Stimulated activated CD8-positive, alpha-beta memory T cell treated with anti-CD3 and anti-CD28 coated beads, Interleukin-4, amount 100 ng/mL, for 4 hours (primary cell): ENCODE data around the gene SEMA7A.
"Not testable (repeated sequence)": the region's sequence is repeated elsewhere in the genome, so short reads cannot be mapped to it uniquely, and the experiment has no call there.

ENCODE experiments used
- DNase-seq, 2 donors: peaks; one replicate each; pipeline ENCODE4 v3.0.0-alpha.2; 2020; ENCODE audit warnings: low read depth in 2 of 2, low spot score in 1 of 2

SEMA7A gene

GRCh38 chr15:74376226-74376625 lies 57.5 kb downstream of the SEMA7A start:
- DNase-seq = no peak

DNA sequence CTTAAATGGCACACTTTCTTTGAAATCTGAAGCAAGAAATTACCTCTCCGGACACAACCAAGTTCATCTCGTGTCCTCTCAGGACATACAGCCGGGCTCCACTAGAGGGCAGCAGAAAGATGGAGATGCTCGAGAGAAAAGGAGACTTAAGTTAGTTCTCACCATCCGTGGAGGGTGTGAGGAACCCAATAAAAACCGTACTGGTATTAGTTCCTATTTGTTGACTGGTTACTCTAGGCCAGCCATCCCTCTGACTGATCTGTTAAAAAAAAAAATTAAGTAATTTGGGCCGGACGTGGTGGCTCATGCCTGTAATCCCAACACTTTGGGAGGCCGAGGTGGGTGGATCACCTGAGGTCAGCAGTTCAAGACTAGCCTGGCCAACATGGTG lies 58.5 kb downstream of the SEMA7A start:
- peak; percentile 68 to 76 for DNase-seq

DNA sequence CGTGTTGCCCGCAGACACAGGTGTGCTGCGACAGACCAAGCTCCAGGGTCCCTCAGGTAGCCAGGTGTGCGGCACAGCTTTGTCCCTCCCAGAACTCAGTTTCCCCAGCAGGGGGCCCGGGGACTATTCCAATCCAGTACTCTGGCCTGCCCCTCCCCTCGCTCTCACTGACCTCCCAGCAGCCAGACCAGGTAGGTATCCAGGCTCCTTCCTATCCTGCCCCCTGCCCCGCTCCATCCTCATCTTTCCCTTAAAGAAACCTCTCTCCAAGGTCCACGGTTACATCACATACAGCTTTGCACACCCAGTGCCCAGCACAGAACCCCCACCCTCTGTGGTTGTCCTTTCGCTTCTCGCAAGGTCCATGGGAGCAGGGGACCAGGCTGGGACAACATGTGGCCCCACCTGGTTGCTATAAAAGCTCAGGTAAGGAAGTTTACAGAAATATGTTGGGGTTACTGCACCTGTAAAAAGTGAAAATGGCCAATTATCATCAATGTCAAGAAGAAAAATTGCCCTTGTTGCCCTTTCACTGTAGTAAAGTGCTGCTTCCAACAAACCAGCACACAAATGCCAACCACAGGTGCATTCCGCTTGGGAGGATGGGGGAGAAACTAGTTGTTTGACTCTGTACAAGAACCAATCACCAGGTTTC lies 59.0 kb downstream of the SEMA7A start:
- DNase-seq = no peak

DNA sequence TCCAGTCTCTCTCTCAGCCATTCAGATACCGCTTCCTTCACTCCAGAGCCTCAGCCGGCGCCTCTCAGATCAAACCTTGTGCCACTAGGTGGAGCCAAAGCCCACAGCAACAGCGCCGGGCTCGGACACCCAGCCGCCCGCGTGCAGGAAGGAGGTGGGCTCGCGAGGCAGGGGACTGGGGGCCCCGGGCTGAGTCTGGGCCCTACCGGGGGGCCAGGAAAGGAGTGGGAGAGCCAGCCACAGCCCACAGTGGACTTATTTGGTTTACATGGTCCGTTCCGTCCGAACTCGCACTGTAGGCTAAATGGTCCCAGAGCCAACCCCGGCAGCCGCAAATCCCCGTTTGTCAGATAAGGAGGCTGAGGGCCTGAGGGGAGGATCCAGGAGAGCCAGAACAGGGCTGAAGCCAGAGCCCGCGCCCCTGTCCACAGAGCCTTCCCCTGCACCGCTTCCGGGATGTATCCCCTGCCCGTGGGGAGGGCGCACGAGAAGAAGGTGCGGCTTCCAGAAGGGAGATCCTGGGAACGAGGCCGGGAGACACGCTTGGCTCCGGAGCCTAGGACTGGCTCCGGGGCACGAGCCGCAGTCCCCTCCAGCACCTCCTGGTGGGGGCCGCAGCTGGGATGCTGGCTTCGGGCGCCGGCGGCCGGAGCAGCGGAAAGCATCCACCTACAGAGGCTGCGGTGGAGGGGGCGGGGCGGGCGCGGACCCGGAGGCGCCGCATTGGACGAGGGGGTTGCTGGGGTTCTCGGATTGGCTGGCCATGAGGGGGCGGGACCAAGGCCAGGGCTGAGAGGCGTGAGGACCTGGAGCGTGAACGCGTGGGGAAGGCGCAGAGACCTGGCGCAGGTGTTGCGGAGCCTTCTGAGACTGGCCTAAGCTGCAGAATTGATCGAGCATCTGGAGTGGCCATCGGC lies 59.8 kb downstream of the SEMA7A start:
- peak; percentile 91 to 92 for DNase-seq

- DNase-seq = no peak
These were observed 60.6 kb downstream of the SEMA7A start for GRCh38 chr15:74373056-74373650.

GRCh38 chr15:74370471-74370870 lies 63.3 kb downstream of the SEMA7A start:
- no peak for DNase-seq

DNA sequence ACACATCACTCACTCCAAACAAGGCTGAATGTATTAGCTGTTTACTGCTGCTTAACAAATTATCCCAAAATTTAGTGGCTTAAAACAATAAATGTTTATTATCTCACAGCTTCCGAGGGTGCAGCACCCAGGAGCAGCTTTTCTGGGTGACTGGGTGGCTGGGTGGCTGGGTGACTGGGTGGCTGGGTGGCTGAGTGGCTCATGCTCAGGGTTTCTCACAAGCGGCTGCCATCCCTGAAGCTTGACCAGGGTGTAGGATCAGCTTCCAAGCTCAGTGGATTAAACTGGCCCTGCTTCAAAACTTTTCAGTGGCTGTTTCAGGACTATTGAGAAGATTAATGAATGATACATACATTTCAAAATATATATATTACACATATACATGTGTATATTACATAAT lies 64.0 kb downstream of the SEMA7A start:
- DNase-seq = no peak

DNA sequence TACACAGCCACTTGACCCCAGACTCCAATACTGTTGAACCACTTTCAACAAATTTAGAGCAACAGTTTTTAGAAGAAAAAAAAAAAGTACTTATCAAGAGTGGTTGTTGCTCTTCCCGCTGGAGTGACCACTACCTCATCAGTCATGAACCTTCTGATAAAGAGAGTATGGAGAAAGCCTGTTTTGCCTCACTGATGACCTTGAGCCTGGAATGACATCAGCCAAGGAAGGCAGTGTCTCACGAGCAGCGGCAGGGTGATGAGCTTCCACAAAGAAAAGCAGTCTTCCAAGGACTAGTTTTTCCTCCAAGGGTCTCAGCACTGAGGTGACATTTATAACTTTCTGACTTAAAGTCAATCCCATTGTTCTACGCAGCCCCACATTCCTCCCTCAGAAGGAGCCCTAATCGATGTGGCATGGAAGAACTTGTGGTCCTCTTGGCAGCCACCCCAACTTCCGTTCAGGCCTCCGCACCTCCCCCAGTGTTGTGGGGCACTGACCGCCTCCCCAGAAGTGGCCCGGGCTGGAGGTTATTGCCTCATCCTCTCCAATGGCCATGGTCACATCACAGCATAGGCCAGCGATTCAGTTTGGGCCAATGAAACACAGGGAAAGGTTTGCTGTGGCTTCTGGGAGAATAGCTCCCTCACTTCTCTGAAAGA lies 64.5 kb downstream of the SEMA7A start:
- no peak for DNase-seq

DNA sequence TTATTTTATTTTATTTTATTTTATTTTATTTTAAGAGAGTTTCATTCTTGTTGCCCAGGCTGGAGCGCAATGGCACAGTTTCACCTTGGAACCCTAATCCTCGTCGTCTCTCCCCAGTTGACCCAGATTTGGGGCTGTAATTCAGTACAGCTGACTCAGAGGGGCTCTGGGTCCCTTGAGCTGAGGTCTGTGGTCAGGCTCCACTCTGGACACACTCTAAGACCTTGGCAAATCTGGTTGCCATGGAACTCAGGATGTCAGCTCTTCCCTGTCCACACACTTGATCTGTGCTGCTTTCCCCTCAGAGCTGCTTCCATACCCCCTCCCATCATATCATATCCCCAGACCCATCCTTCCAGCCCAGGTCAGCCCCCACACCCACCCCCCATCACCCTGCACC lies 65.6 kb downstream of the SEMA7A start:
- no peak for DNase-seq

- DNase-seq = no peak
These were observed 66.4 kb downstream of the SEMA7A start, which contains the start of gene CYP11A1 for GRCh38 chr15:74367296-74367854. TSS of gene CYP11A1 (minus strand) at chr15:74367646. CDS start at chr15:74367585, 61 bp downstream.

DNA sequence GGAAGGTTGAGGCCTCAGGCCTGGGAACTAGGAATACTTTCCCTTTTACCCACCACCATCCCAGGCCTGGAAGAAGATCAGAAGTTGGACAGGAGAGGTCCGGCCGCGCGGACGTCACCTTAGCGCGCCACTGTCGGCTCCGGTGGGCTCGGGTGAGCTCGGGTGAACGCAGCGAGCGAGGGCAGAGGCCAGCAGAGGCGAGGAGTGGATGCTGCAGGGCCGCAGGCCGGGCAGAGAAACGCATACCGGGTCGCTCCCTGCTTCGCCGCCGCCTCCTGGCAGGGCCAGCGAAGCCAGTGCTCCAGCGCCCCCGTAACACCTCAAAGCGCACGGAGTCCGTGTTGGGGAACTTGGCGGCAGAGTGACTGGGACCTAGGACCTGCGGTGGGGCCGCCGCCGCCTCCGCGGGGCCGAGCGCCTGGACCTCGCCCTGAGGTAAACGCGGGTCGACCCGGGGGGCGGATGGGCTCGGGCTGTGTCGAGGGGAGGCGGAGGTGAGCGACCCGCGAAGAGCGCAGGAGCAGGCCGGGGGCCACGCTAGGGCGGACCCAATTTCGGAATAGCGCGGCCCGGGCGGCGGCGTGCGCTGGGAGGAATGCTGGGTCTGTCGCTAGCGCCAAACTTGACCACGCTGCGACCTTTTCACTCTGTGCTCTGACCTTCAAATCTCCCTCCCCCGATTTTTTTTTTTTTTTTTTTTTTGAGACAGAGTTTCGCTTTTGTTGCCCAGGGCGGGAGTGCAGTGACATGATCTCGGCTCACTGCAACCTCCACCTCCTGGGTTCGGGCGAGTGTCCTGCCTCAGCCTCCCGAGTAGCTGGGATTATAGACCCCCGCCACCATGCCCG lies 67.9 kb downstream of the SEMA7A start:
- DNase-seq = no peak

GRCh38 chr15:74364936-74365597 lies 68.7 kb downstream of the SEMA7A start:
- DNase-seq = no peak

DNA sequence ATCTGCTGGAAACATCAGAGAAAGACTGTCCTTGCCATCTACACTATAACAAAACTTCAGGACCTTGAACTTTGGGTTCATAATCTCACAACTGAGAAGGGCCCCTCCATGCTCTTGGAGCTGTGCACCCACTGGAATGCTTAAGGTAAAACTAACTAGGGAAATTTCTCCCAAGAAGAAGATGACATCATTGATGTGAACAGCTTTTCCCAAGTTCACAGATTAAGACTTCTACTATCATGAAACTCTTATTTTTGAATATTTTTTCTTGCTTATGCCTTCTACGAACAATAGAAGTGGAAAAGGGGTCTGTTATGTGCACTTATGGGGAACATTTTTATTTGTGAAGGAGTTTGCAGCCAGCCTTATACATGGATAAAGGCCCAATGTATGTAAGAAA lies 71.3 kb downstream of the SEMA7A start:
- no peak for DNase-seq

- not testable (repeated sequence) for DNase-seq
These were observed 72.9 kb downstream of the SEMA7A start for GRCh38 chr15:74360855-74361254.

DNA sequence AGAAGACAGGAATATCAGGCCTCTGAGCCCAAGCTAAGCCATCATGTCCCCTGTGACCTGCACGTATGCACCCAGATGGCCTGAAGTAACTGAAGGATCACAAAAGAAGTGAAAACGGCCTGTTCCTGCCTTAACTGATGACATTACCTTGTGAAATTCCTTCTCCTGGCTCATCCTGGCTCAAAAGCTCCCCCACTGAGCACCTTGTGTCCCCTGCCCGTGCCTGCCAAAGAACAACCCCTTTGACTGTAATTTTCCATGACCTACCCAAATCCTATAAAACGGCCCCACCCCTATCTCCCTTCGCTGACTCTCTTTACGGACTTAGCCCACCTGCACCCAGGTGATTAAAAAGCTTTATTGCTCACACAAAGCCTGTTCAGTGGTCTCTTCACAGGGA lies 74.4 kb downstream of the SEMA7A start:
- not testable (repeated sequence) for DNase-seq
